22Rv1 (cell line): ENCODE data around the gene PDE6D.

ENCODE experiments used
- CTCF ChIP-seq: fragments of 450-650 bp; IDR thresholded peaks from 2 replicates; pipeline ENCODE4 v1.5.1; 2017; ENCODE audit warnings: mild to moderate bottlenecking
- ZFX ChIP-seq: fragments of 450-650 bp; IDR thresholded peaks from 2 replicates; pipeline ENCODE4 v1.6.1; 2017; ENCODE audit warnings: antibody characterized with exemption, borderline replicate concordance

GRCh38 chr2:231726276-231726675 lies 54.8 kb downstream of the PDE6D start:
- no peak for TF ChIP-seq CTCF
- no peak for TF ChIP-seq ZFX
